Non-pigmented ciliary epithelial cell (primary cell): ENCODE data around the gene ZNF236.
"Not testable (repeated sequence)": the region's sequence is repeated elsewhere in the genome, so short reads cannot be mapped to it uniquely, and the experiment has no call there.

Experiments used
- DNase-seq: peaks from one replicate; pipeline ENCODE4 v3.0.0-alpha.2; 2010; ENCODE audit warnings: low read depth

ZNF236 gene

GRCh38 chr18:77006305-77007175, 184.2 kb downstream of the ZNF236 start:
- DNase-seq: no peak

DNA sequence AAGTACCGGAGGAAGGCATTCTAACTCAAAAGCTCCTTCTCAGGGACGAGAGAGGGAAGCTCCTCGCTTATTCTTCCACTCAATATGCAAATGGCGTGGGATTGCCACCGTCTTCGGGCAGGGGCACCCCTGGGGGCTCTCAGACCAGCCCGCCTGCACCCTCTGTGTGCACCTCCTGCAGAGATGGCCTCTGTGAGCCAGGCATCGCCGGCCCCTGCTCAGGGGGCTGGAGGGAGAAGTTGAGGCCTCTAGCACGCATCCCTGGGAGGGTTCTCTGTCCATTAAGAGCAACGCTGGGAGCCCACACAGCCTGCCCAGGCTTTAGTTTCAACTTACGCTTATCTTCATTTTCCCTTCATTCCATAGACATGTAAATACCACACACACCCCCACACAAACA, 184.9 kb downstream of the ZNF236 start:
- DNase-seq: no peak

- DNase-seq: no peak
These were observed 185.6 kb downstream of the ZNF236 start for GRCh38 chr18:77008006-77008405.

DNA sequence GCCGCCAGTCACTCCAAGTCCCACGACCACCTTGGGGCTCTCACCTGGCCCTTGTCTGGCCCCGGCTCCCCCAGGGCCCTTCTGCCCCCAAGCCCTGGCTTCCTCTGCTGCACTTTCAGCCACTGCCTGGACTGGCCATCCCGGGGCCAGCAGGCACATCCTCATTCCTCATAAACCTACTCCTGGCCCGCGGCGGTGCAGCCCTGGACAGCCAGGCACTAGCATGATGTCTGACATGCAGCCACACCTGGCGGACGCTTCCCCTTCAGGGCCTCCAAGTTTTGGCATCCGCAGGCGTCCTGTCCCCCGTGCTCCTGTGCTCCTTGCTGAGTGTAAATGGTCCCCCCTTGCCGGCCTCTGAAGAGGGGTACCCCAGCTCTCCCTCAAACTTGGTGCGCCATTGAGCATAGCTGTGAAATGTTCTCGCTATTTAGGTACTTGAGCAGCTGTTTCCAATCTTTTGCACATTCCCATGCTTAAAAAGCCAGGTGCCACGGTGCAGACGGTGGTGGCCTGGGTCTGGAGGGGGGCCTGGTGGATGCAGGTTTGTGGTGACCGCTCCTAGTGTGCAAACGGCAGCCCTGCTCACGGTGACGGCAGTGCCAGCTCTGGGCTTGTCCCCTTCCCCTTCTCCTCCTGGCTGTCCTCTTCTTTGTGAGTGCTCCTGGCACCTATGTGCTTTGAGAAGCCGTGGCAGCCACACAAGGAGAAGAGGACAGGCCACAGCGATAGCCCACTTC, 186.4 kb downstream of the ZNF236 start:
- no peak for DNase-seq

DNA sequence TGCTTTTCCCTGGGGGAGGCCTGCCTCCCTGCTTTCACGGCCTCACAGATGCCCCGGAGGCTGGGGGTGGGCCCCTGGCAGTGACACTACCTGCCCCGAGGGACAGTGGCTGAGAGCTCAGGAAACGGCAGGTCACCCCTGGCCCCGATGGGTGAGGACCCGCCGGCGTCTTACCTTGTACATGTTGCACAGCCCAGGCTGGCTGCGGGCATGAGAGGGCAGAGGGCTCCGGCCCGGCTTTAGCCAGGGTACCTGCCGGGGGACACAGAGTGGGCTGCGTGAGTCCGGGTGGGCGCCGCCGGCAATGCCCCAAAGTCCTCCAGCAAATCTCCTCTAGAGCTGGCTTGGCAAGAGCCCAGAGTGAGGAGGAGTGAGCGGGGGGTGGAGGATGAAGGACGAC, 187.3 kb downstream of the ZNF236 start:
- no peak for DNase-seq

DNA sequence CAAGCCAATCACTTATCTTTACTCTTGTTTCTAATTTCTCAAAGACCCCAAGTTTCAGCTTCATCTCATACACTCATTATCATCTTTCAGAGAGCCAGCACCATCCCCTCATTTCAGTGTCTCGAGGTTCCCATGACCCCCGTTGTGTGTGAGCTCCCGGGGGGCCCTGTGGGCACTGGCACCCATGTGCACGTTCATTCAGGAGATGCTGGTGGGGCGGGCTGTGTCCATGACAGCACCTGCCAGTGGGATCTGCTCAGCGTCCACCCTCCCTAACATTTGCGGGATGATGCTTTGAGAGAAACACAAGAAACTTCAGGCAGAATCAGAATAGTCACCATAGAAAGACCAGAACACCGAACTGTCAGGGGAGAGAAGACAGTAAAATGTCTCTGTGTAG, 189.8 kb downstream of the ZNF236 start:
- DNase-seq: no peak

DNA sequence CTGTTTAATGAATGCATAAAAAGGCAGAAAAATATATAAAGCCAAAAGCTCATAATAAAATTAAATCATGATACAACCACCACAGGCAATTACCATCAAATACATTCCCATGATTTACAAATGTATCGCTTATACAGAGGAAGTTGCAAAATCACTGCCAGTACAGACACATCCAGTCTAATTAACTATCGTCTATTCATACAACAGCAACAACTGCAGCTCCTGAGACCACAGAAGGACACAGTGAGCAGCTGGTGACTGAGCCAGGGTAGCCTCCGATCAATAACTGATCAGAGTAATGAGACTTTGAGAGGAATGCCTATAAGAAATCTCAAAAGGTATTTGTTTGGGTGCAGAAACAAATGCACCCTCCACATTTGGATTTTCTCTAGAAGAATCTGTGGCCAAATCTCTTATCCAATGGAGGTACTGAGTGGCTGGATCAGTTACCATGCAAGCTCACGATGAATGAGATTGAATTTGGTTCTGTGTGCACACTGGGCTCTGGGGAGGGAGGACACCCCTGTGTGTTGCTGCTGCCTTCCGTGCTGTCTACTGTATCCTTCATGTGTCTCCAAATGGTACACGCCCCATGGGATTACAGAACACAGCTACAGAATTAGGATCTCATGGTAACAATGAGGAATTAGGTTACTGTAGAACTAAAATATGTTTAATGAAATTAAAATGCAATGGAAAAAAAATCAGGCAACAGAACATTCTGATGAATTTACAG, 190.6 kb downstream of the ZNF236 start:
- no peak for DNase-seq

DNA sequence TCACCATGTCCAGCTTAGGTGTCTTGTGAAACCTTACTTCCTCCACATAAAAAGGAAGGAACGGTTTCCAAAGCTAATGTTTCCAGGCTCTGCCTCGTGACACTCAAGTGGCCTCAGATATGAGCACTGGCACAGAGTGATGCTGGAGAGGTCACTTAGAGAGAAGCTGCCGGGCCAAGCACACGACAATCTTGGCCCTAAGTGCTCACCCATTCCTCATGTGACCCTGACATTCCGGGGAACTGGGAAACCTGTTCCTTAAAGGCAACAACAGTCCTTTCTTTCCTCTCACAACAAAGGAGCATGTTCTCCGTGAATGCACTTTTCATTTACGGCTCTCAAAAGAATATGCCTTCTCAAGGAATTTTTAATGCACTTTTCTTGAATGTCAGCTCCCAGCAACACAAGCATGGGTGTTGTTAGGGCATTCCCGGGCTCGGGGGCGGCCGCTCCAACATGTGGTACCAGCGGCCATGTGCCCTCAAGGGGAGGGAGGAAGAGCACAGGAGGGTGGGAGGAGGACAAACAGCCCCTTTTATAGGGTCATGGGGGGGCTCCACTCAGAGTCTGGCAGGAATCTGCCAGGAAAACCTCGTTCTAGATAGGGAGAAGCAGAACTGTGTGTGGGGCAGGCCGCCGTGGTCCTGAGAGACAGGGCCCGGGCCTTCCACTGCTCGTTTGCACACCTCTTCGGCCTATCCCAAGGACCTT, 191.6 kb downstream of the ZNF236 start:
- DNase-seq: no peak

DNA sequence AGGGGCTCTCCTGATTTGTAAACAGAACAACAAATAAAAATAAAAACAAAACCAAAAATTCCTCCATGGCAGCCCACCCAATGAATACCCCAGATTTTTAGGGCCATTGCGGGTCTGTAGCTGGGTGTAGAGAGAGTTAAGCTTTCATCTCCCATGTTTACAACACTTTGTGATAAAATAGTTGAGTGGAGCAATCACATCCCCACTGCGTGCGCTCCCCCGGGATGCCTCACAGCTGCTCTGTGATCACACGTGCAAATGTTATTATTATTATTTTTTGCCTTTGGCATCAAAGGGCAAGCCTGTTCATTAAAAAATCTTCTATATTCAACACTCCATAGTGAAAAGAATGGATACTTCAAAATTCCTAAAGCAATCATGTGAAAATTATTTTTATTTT, 192.2 kb downstream of the ZNF236 start:
- DNase-seq: no peak

GRCh38 chr18:77015169-77015568, 192.8 kb downstream of the ZNF236 start:
- no peak for DNase-seq

DNA sequence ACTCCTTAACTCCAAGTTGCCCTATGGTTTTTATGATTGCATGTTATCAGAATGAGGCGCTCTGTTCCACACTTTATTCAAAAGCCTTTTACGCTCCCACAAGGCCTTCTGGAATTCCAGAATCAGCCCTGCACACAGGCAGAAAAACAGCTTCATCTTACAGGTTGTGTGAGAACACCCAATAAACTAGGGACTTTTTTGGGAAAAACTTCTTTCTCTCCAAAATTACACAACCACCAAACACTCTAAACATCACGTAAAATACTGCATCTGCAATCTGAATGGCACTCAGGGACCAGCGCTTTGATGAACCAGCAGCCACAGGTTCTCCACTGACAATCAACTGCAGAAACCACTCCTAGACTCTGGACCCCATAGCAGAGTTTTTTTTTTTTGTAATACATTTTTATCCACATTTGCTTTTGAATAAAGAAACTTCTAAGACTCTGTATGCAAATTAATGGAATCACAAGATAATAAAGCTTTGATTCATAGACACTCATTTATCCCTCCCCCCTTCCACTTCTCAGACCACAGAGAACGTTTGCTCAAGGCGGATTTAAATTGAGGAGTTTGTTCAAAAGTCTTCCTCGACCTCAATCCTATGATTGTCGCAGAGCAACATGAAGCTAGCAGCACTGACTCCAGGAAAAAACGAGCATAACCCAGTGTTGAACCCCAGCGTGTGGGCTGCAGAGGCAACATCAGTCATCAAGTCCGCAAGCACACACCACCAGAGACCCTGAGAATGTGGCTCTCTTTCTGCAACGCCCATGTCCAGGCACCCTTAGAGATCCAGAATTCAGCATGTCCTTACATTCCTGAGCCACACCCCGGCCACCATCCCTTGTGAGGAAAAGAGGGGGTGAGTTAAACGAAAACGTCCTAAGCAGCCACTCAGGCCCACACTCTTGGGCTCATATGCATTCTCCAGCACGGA, 193.7 kb downstream of the ZNF236 start:
- no peak for DNase-seq

DNA sequence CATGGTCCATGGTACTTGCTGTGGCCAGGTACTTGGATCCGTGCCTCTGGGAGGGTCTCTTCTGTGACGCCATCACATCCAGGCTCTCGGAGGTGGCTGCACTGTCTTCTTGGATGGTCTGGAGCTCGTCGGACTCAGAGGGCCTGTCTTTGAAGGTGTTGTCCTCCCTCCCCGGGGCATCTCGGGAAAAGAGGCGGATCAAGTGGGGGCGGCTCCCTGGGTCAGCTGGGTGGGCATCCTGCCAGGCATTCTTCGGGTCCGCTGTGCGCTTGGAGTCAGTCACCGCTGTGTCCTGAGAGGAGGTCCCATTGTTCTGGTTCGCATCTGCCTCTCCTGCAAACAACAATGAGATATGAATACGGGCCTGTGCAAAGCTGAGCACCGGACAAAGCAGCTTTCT, 194.6 kb downstream of the ZNF236 start:
- DNase-seq: no peak

- DNase-seq: no peak
These were observed 195.0 kb downstream of the ZNF236 start for GRCh38 chr18:77017355-77017754.

- not testable (repeated sequence) for DNase-seq
These were observed 196.3 kb downstream of the ZNF236 start for GRCh38 chr18:77018650-77019049.

DNA sequence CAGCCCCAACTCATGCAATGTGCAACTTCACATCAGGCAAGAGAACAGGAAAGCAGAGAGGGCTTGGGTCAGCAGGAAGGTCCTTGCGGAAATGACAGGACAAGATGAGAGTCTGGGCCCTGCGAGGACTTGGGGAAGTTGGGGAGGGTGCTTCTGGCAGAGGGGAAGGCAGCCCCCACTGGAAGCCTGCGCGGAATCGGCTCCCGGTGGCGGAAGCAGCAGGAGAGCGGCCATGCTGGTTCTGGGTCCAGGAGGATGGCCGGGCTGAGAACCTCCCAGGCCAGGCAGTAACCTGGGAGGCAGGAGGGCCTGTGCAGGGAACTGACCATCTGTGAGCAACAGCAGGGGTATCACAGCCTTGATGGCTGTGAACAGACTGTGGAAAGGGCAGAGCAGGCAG, 197.3 kb downstream of the ZNF236 start:
- no peak for DNase-seq
